Body of pancreas (tissue), 4 donors: ENCODE data around the gene CGNL1.

Experiments used
- CTCF ChIP-seq, 7 experiments: fragments of 450-650 bp in 4 of 7; fragments of 200-600 bp in 3 of 7; sonication (generic) in 3 of 7; IDR thresholded peaks; one replicate each; pipeline ENCODE4 v1.5.1; 2016 to 2019; ENCODE audit warnings: antibody characterized with exemption in 7 of 7
- POLR2A ChIP-seq, 3 donors: fragments of 450-650 bp; IDR thresholded peaks; one replicate each; pipeline ENCODE4 v1.6.1; 2016; ENCODE audit warnings: antibody characterized with exemption in 3 of 3, mild to moderate bottlenecking in 2 of 3

DNA sequence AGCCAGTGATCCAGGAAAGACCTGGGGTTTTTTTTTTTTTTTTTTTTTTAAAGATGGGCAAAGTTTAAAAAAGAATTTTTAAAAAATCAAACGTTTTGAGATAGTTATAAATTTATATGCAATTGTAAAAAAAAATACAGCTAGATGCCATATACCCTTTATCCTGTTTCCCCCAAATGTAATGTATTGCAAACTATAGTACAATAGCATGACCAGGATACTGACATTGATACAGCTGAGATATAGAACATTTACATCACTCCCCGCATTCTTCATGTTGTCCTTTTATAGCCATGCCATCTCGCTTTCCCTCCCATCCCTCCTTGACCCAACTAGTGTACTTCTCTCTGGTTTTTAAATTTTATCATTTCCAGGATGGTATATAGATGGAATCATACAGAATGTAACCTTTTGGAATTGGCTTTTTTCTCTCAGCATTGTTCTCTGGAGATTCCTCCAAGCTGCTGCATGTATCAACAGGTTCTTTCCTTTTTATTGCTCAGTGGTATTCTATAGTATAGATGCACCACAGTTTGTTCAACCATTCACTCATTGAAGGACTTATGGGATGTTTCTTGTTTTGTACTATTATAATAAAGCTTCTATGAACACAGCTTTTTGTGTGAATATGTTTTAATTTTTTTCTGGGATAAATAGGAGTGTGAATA is 104.9 kb downstream of the CGNL1 start:
- TF ChIP-seq CTCF (IDR thresholded peaks at IDR 0.05) = no peak
- no peak for TF ChIP-seq POLR2A (IDR thresholded peaks at IDR 0.05)
